ENCODE measurements around the gene SYNGAP1.

- TF ChIP-seq CTCF (IDR thresholded peaks at IDR 0.05) (no peak), JUND (IDR thresholded peaks at IDR 0.05) (no peak), EZH2phosphoT487 (IDR thresholded peaks at IDR 0.05; ENCODE audit: borderline replicate concordance, low read depth) (no peak), EP300 (IDR thresholded peaks at IDR 0.05; ENCODE audit: borderline replicate concordance in 1 of 2, low read depth in 1 of 2, low read length in 1 of 2) (no peak), MXI1 (IDR thresholded peaks at IDR 0.05; ENCODE audit: low read depth, low read length) (no peak), GABPA (IDR thresholded peaks at IDR 0.05; ENCODE audit: low read depth) (no peak)
These were observed 21.6 kb downstream of the SYNGAP1 start for GRCh38 chr6:33441457-33441856.

All from SK-N-SH (cell line).